HG02938 (cell line): ENCODE measurements around the gene MYO1E.
"Not testable (repeated sequence)": the region's sequence is repeated elsewhere in the genome, so short reads cannot be mapped to it uniquely, and the experiment has no call there.

ENCODE experiments used
- ATAC-seq: cut with Tn5 transposase; IDR thresholded peaks from one replicate; pipeline ENCODE4 v1.9.1; 2021; ENCODE audit warnings: mild to moderate bottlenecking, moderate library complexity; ENCODE audit not compliant: unreplicated experiment

Gene MYO1E

GRCh38 chr15:59174151-59174834, 198.4 kb downstream of the MYO1E start:
- no peak for ATAC-seq

- ATAC-seq, result no peak
Measured at GRCh38 chr15:59173194-59173593, 199.5 kb downstream of the MYO1E start.

GRCh38 chr15:59172289-59172901, 200.3 kb downstream of the MYO1E start:
- ATAC-seq, result no peak

- no peak for ATAC-seq
Measured at GRCh38 chr15:59171067-59171397, 201.6 kb downstream of the MYO1E start.

- ATAC-seq, result no peak
Measured at GRCh38 chr15:59170295-59171066, 202.2 kb downstream of the MYO1E start.

GRCh38 chr15:59169251-59169708, 203.4 kb downstream of the MYO1E start:
- no peak for ATAC-seq

- no peak for ATAC-seq
Measured at GRCh38 chr15:59168536-59168935, 204.1 kb downstream of the MYO1E start.

GRCh38 chr15:59166601-59167265, 205.9 kb downstream of the MYO1E start:
- no peak for ATAC-seq

- no peak for ATAC-seq
Measured at GRCh38 chr15:59166166-59166565, 206.5 kb downstream of the MYO1E start.

- ATAC-seq, result no peak
Measured at GRCh38 chr15:59165726-59166125, 206.9 kb downstream of the MYO1E start.

- ATAC-seq, result not testable (repeated sequence)
Measured at GRCh38 chr15:59162080-59162479, 210.6 kb downstream of the MYO1E start.

GRCh38 chr15:59160880-59161593, 211.6 kb downstream of the MYO1E start:
- no peak for ATAC-seq

- no peak for ATAC-seq
Measured at GRCh38 chr15:59159210-59159609, 213.5 kb downstream of the MYO1E start.

GRCh38 chr15:59158701-59159034, 214.0 kb downstream of the MYO1E start:
- ATAC-seq, result no peak

GRCh38 chr15:59157840-59158700, 214.6 kb downstream of the MYO1E start:
- no peak for ATAC-seq

- ATAC-seq, result no peak
Measured at GRCh38 chr15:59157396-59157795, 215.3 kb downstream of the MYO1E start.

- no peak for ATAC-seq
Measured at GRCh38 chr15:59155431-59155830, 217.2 kb downstream of the MYO1E start.

- no peak for ATAC-seq
Measured at GRCh38 chr15:59154243-59154642, 218.4 kb downstream of the MYO1E start.

GRCh38 chr15:59153466-59153865, 219.2 kb downstream of the MYO1E start:
- ATAC-seq, result no peak
